Measurements from ENCODE around the gene RHOT2.
A peak's percentile ranks its signal among the peaks of the same experiment; 100 is the strongest.

The RHOT2 gene

GRCh38 chr16:667780-668518 is at the start of gene RHOT2:
Gene RHOT2, plus strand, starts transcription at chr16:668132. Its CDS starts 68 bp downstream, at chr16:668200.
- no peak for DNase-seq (ENCODE audit: low read depth, low spot score)

- DNase-seq (ENCODE audit: low read depth, low spot score), result no peak
Observed at GRCh38 chr16:619476-620100, 48.3 kb upstream of the RHOT2 start.

DNA sequence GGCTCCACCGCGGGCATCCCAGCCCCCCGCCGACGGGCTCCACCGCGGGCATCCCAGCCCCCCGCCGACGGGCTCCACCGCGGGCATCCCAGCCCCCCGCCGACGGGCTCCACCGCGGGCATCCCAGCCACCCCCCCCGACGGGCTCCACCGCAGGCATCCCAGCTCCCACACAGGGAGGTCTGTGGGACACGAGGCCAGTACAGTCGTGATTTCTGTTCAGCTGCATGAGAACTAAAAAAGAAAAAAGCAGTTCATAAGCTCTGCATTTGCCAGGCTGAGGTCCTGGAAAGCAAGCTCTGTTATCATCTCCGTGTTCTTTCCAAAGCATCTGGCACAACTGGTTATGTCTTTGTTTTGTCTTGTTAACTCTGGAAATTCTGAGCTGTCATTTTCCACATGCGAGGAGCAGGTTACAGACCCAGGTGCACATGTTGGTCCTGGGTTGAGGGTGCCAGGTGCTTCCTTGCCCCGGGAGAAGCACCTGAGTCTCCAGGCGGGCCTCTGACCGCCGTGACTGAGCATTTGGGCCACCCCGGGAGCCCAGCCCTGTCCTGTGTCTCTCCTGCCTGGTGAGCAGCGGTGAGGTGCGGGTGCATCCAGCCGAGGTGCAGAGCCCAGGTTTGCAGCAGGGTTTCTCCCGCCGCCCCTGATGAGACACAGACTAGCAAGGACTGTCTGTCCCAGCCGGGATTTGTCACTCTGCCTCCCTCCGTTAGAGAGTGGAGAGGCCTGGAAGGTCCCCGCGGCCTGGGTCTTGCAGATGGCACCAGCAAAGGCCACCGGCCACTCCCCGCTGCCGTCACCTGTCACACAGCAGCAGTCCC is 47.0 kb upstream of the RHOT2 start:
- no peak for DNase-seq (ENCODE audit: low read depth, low spot score)

GRCh38 chr16:621526-622105 is 46.3 kb upstream of the RHOT2 start:
- DNase-seq (ENCODE audit: low read depth, low spot score), result no peak

DNA sequence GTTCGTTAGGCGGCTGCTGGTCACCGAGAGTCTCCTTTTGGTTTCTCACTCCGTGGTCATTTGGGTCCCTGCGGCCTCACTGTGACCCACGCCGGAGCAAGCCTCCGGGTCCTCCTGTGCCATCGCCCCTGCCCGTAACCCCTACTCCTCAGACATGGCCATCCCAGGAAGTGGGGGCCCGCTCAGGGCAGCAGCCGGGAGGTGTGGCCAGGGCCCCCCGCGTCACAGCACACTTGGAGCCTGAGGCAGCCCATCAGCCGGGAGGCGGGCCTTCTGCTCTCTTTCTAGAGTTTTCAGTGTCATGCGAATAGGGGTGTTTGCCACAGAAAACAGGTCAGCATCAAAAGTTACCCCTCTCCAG is 45.0 kb upstream of the RHOT2 start:
- no peak for DNase-seq (ENCODE audit: low read depth, low spot score)

- DNase-seq (ENCODE audit: low read depth, low spot score), result no peak
Observed at GRCh38 chr16:624526-625070, 43.3 kb upstream of the RHOT2 start.

GRCh38 chr16:625117-625976 is 42.6 kb upstream of the RHOT2 start:
- no peak for DNase-seq (ENCODE audit: low read depth, low spot score)

GRCh38 chr16:625977-626765 is 41.8 kb upstream of the RHOT2 start:
- no peak for DNase-seq (ENCODE audit: low read depth, low spot score)

DNA sequence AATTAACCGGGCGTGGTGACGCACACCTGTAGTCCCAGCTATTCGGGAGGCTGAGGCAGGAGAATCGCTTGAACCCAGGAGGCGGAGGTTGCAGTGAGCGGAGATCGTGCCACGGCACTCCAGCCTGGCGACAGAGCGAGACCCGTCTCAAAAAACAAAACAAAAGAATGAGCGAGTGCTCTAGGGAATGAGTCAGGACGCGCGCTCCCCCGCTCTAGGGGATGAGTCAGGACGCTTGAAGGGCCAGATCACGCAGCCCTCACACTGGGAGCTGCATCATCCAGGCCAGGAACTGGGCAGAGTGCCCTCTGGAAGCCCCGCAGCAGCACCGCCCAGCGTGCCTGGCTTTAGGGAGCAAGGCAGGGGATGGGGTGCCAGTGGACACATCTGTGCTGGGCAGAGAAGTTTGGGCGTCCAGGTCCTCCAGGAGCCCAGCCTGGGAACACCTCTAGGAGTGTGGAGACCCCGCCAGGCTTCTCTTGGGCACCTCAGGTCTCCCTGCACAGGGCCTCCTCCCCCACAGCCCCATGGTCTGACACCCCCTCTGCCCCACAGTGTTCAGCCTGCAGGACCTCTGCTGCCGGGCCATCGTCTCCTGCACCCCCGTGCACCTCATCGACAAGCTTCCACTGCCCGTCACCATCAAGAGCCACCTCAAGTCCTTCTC is 41.0 kb upstream of the RHOT2 start:
- DNase-seq (ENCODE audit: low read depth, low spot score), result peak; percentile 82

DNA sequence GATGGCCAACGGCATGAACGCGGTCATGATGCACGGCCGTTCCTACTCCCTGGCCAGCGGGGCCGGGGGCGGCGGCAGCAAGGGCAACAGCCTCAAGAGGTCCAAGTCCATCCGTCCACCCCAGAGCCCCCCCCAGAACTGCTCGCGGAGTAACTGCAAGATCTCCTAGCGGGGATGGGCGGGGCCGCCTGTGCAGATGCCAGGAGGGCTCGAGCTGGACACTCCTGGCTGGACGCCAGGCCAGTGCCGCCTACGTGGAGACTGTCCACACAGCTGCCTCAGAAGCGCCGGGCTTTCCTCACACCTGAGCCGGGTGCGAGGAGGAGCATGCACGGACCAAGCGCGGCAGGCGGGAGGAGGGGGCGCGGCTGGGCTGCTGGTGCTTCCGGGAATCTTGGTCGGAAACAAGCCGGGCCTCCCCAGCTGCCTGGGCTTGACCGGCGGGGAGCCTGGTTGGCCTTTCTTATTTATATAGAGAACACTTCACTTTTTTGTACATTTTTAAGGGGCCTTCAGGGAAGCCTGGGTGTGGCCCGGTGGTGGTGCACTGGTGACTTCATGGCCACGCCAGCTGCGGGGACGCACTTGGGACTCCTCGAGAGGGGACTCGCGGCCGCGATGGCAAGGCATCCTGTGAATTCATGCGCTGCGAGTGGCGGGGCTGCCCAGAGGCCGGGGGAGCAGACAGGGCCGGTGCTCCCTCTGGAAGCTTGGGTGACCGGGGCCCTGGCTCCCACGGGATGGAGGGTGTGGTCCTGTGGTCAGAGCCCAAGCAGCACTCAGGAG is 40.3 kb upstream of the RHOT2 start:
- no peak for DNase-seq (ENCODE audit: low read depth, low spot score)

GRCh38 chr16:628321-629061 is 39.4 kb upstream of the RHOT2 start:
- DNase-seq (ENCODE audit: low read depth, low spot score), result no peak

DNA sequence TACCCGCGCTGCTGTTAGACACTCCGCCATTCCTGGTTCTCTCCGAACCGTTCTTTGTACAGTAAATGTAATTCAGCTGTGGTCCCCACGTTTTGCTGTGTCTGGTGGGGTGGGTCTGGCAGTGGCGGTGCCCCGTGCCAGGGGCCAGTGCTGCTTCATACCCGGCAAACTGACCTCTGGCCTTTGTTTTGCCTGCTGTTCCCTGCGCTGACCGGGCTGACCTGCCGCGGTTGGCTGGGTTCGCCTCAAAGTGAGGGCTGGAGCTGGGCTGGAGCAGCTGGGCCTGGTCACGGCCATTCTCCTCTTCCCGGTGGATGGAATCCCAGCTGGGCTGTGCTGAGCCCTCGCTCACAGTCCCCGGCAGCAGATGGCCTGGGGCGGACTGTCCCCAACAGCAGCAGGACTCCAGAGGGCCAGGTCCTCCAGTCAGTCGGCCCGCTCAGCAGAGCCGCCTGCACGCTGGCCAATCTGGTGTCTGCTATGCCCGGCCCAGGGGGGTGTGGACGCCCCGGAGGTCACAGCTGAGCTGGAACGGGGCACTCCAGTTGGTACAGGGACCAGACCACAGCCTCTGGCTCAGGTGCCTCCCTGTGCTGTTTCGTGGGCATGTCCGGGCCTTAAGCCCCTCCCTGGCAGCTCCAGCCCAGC is 38.6 kb upstream of the RHOT2 start:
- no peak for DNase-seq (ENCODE audit: low read depth, low spot score)

DNA sequence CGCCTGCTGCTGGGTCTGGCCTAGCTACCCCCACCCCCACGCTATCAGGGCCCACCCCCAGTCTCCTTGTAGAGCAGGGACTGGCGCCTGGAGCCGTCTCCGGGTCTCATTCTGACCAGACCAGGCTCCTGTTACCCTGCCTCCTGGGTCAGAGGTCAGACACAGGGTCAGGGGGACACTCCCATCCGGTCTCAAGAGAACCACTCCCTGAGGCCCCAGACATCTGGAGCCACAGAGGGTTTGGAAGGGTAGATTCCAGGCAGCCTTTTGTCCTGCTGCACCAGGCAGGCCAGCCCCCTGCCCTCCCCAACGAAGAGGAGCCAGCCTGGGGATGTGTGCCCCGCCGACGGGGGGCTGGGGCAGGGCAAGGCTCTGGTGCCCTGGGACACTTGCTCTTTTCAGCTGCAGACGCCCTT is 38.1 kb upstream of the RHOT2 start:
- no peak for DNase-seq (ENCODE audit: low read depth, low spot score)

- DNase-seq (ENCODE audit: low read depth, low spot score), result no peak
Observed at GRCh38 chr16:630249-630814, 37.6 kb upstream of the RHOT2 start.

DNA sequence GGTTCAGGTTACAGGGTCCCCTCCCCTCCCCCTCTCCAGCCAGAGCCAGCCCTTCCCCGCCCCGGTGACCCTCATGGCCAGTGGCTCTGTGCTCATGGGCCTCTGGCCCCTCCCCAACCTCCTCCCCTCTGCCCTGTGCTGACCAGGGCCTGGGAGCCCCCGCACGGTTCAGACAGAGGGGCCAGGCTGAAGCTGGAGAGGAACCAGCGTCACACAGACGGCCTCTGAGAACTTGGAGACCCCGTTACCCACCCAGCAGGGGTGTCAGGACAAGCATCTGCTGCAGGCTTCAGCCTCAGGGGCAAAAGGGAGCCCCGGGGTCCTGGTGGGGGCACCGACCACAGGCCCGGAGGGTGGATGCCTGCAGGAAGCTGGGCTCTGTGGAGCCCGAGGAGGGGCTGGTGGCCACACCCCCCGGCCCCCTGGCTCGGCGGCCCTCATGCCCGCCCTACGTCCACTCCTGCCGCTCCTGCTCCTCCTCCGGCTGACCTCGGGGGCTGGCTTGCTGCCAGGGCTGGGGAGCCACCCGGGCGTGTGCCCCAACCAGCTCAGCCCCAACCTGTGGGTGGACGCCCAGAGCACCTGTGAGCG is 37.0 kb upstream of the RHOT2 start, which contains the start of gene WFIKKN1:
TSS of gene WFIKKN1 (plus strand) at position 171 of the 591 bp plus-strand sequence. CDS start at position 440, 269 bp downstream.
- no peak for DNase-seq (ENCODE audit: low read depth, low spot score)

DNA sequence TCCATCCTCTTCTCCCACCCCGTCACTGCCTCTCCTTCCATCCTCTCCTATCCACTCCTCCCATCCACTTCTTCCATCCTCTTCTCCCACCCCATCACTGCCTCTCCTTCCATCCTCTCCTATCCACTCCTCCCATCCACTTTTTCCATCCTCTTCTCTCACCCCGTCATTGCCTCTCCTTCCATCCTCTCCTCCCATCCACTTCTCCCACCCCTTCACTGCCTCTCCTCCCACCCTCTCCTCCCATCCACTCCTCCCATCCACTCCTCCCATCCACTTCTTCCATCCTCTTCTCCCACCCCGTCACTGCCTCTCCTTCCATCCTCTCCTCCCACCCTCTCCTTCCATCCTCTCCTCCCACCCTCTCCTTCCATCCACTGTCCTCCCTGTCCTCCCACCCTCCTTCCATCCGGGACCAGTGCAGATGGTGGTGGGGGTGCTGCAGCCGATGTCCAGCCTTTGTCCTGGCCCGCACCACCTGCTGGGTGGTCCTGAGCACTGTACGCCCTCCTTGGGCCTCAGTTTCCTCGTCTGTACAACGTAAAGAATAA is 36.0 kb upstream of the RHOT2 start:
- DNase-seq (ENCODE audit: low read depth, low spot score), result no peak
